ENCODE data around the gene C17orf107. TPM values are rescaled to one million over a fixed set of nuclear protein-coding genes. Genes with fewer than 3 reads are reported as not detected.
"Not testable (repeated sequence)": the region's sequence is repeated elsewhere in the genome, so short reads cannot be mapped to it uniquely, and the experiment has no call there.

The C17orf107 gene
- total RNA-seq, 1 donor from 2014 or later = 1.1 TPM

DNA sequence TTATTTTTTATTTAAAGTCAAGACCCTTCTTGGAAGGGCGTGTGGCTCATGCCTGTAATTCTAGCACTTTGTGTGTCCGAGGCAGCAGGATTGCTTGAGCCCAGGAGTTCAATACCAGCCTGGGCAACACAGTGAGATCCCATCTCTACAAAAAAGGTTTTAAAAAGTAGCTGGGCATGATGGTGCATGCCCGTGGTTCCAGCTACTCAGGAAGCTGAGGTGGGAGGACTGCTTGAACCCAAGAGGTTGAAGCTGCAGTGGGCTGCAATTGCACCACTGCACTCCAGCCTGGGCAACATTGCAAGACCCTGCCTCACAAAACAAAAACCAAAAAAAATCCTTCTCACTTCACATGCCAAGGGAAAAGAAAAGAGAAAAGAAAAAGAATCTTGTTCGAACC, 36.6 kb upstream of the C17orf107 start:
- Histone ChIP-seq H2AFZ (replicated peaks) (no peak overlapping the region), H3K9ac (no peak overlapping the region), H3F3A (ENCODE audit: low read depth) (peaks cover 18% of the 10 kb centered on the region), H3K4me2 (no peak overlapping the region), H3K4me1 (peaks cover 27% of the 10 kb centered on the region), H3K36me3 (no peaks in the 10 kb centered on the region), H3K4me3 (no peak overlapping the region), H4K20me1 (ENCODE audit: low read depth) (no peaks in the 10 kb centered on the region), H3K9me3 (ENCODE audit: low read depth) (no peaks in the 10 kb centered on the region), H3K27me3 (no peaks in the 10 kb centered on the region), H3K27ac (no peak overlapping the region), H3K79me2 (ENCODE audit: low read depth) (peaks cover 10% of the 10 kb centered on the region)
- Mint-ChIP-seq H3K36me3 (peaks cover 3% of the 10 kb centered on the region), H3K27me3 (ENCODE audit: insufficient read depth, low read depth) (peaks cover 2% of the 10 kb centered on the region), H3K9me3 (no peaks in the 10 kb centered on the region), H3K4me3 (no peak overlapping the region), H3K4me1 (peaks cover 18% of the 10 kb centered on the region), H3K27ac (no peak overlapping the region)
- DNase-seq (ENCODE audit: low spot score) = no peak
- TF ChIP-seq EZH2 (IDR thresholded peaks at IDR 0.05) (no peak), EZH2phosphoT487 (IDR thresholded peaks at IDR 0.05) (no peak)

DNA sequence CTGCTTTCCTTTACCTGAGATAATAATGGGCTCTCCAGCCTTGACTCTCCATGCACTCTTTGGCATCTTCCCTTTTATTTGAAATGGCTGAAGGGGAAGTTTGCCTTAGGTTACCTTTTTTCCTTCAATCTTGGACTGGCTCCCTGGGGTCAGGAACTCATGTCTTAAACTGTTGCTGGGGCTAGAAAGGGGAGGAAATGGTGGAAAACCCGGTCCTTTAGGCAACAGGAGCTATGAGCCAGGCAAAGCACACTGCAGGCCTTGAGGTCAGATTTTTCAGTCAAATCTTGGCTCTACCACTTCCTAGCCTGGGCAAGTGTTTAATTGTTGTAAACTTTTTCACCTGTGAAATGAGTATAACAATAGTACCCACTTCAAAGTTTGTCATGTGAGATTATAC, 36.0 kb upstream of the C17orf107 start:
- no peak overlapping the region for H3K4me3 Mint-ChIP-seq
- Histone ChIP-seq H4K20me1 (ENCODE audit: low read depth) (no peaks in the 10 kb centered on the region), H3K27me3 (no peaks in the 10 kb centered on the region), H3K4me1 (peaks cover 21% of the 10 kb centered on the region), H3K4me3 (no peak overlapping the region), H3K36me3 (no peaks in the 10 kb centered on the region), H3K9ac (no peak overlapping the region), H3K79me2 (ENCODE audit: low read depth) (peaks cover 10% of the 10 kb centered on the region), H3F3A (ENCODE audit: low read depth) (peaks cover 12% of the 10 kb centered on the region), H3K27ac (no peak overlapping the region), H3K9me3 (ENCODE audit: low read depth) (no peaks in the 10 kb centered on the region), H3K4me2 (no peak overlapping the region), H2AFZ (replicated peaks) (no peak overlapping the region)
- peaks cover 13% of the 10 kb centered on the region for H3K4me1 Mint-ChIP-seq
- no peak for DNase-seq (ENCODE audit: low spot score)
- H3K27me3 Mint-ChIP-seq (ENCODE audit: insufficient read depth, low read depth) = peaks cover 2% of the 10 kb centered on the region
- H3K27ac Mint-ChIP-seq = no peak overlapping the region
- peaks cover 3% of the 10 kb centered on the region for H3K36me3 Mint-ChIP-seq
- TF ChIP-seq EZH2phosphoT487 (IDR thresholded peaks at IDR 0.05) = no peak
- TF ChIP-seq, protein P1, sequence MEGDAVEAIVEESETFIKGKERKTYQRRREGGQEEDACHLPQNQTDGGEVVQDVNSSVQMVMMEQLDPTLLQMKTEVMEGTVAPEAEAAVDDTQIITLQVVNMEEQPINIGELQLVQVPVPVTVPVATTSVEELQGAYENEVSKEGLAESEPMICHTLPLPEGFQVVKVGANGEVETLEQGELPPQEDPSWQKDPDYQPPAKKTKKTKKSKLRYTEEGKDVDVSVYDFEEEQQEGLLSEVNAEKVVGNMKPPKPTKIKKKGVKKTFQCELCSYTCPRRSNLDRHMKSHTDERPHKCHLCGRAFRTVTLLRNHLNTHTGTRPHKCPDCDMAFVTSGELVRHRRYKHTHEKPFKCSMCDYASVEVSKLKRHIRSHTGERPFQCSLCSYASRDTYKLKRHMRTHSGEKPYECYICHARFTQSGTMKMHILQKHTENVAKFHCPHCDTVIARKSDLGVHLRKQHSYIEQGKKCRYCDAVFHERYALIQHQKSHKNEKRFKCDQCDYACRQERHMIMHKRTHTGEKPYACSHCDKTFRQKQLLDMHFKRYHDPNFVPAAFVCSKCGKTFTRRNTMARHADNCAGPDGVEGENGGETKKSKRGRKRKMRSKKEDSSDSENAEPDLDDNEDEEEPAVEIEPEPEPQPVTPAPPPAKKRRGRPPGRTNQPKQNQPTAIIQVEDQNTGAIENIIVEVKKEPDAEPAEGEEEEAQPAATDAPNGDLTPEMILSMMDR (IDR thresholded peaks at IDR 0.05) = no peak
- TF ChIP-seq EZH2 (IDR thresholded peaks at IDR 0.05) = no peak
- H3K9me3 Mint-ChIP-seq = no peaks in the 10 kb centered on the region

DNA sequence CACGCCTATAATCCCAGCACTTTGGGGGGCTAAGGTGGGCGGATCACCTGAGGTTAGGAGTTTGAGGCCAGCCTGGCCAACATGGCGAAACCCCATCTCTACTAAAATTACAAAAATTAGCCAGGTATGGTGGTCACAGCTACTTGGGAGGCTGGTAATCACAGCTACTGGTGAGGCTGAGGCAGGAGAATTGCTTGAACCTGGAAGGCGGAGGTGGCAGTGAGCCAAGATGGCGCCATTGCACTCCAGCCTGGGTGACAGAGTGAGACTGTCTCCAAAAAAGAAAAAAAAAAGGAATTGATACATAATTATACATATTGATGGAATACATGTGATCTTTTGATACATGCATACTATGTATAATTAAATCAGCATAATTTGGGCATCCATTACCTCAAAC, 31.8 kb upstream of the C17orf107 start:
- not testable (repeated sequence) for H3F3A ChIP-seq (ENCODE audit: low read depth); H3K27ac ChIP-seq; H3K9me3 ChIP-seq (ENCODE audit: low read depth); H3K27me3 Mint-ChIP-seq (ENCODE audit: insufficient read depth, low read depth); H3K9ac ChIP-seq; H3K4me1 ChIP-seq; H3K79me2 ChIP-seq (ENCODE audit: low read depth); H2AFZ ChIP-seq (replicated peaks); H3K27ac Mint-ChIP-seq; DNase-seq (ENCODE audit: low spot score); H3K4me1 Mint-ChIP-seq; H3K4me3 Mint-ChIP-seq; H3K36me3 Mint-ChIP-seq; H3K36me3 ChIP-seq; H3K4me3 ChIP-seq; H3K4me2 ChIP-seq; H3K27me3 ChIP-seq; H4K20me1 ChIP-seq (ENCODE audit: low read depth); H3K9me3 Mint-ChIP-seq

DNA sequence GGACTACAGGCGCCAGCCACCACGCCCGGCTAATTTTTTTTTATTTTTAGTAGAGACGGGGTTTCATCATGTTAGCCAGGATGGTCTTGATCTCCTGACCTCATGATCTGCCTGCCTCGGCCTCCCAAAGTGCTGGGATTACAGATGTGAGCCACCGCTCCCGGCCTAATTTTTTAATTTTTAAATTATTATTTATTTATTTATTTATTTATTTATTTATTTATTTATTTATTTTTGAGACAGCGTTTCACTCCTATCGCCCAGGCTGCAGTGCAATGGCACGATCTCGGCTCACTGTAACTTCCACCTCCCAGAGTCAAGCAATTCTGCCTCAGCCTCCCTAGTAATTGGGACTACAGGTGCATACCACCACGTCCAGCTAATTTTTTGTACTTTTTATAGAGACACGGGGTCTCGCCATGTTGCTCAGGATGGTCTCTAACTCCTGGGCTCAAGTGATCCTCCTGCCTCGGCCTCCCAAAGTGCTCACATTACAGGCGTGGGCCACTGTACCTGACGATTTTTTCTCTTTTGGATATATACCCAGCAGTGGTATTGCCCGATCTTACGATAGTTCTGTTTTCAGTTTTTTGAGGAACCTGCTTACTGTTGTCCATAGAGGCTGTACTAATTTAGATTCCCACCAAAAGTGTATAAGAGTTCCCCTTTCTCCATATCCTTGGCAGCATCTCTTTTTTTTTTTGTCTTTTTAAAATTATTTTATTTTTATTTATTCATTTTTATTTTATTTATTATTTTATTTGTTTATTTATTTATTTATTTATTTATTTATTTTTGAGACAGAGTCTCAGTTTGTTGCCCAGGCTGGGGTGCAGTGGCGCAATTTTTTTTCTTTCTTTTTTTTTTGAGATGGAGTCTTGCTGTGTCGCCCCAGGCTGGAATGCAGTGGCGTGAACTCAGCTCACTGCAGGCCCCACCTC, 30.0 kb upstream of the C17orf107 start:
- not testable (repeated sequence) for H3K27me3 ChIP-seq; H3K36me3 ChIP-seq; H3K4me3 ChIP-seq; H3K27ac ChIP-seq; H3K4me3 Mint-ChIP-seq; H4K20me1 ChIP-seq (ENCODE audit: low read depth); H3K4me1 ChIP-seq; H2AFZ ChIP-seq (replicated peaks); H3K27ac Mint-ChIP-seq; H3K9me3 Mint-ChIP-seq; H3F3A ChIP-seq (ENCODE audit: low read depth); H3K36me3 Mint-ChIP-seq; H3K79me2 ChIP-seq (ENCODE audit: low read depth); DNase-seq (ENCODE audit: low spot score); H3K9ac ChIP-seq; H3K4me1 Mint-ChIP-seq; H3K4me2 ChIP-seq; H3K9me3 ChIP-seq (ENCODE audit: low read depth); H3K27me3 Mint-ChIP-seq (ENCODE audit: insufficient read depth, low read depth)
